WTC11 (cell line): ENCODE measurements around the gene IRS1.

ENCODE experiments used
- CTCF ChIP-seq: fragments of 200-600 bp; IDR thresholded peaks from 2 replicates; pipeline ENCODE4 v1.8.0; 2022; ENCODE audit warnings: antibody characterized with exemption
- ETV6 ChIP-seq: sonication (generic); formaldehyde crosslinking; IDR thresholded peaks from 2 replicates; pipeline ENCODE4 v1.8.1; 2022; ENCODE audit warnings: mild to moderate bottlenecking, missing genetic modification reagents
- NFE2L1 ChIP-seq: sonication (generic); formaldehyde crosslinking; IDR thresholded peaks from 2 replicates; pipeline ENCODE4 v1.8.1; 2023; ENCODE audit warnings: missing genetic modification reagents
- ZNF512 ChIP-seq: sonication (generic); formaldehyde crosslinking; IDR thresholded peaks from 2 replicates; pipeline ENCODE4 v1.8.1; 2022; ENCODE audit warnings: missing genetic modification reagents, borderline replicate concordance
- TF ChIP-seq, protein P1 (sequence below): sonication (generic); formaldehyde crosslinking; IDR thresholded peaks from 2 replicates; pipeline ENCODE4 v1.8.1; 2023; ENCODE audit warnings: mild to moderate bottlenecking, missing genetic modification reagents, moderate library complexity

- TF ChIP-seq ETV6 (CRISPR knock-in tag), result no peak
- no peak for TF ChIP-seq CTCF
- TF ChIP-seq, protein P1, sequence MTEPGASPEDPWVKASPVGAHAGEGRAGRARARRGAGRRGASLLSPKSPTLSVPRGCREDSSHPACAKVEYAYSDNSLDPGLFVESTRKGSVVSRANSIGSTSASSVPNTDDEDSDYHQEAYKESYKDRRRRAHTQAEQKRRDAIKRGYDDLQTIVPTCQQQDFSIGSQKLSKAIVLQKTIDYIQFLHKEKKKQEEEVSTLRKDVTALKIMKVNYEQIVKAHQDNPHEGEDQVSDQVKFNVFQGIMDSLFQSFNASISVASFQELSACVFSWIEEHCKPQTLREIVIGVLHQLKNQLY (CRISPR knock-in tag), result no peak
- TF ChIP-seq NFE2L1 (CRISPR knock-in tag), result no peak
- TF ChIP-seq ZNF512 (CRISPR knock-in tag), result no peak
Measured at GRCh38 chr2:226776104-226776503, 23.5 kb downstream of the IRS1 start.
